GM12878 (cell line): ENCODE data around the gene FXYD1. TPM values are rescaled to one million over a fixed set of nuclear protein-coding genes. Genes with fewer than 3 reads are reported as not detected.

ENCODE experiments used
- ATAC-seq: fragments of 200-7000 bp; cut with Tn5 transposase; 3 replicates; pipeline ENCODE4 v1.9.1; 2020; ENCODE audit warnings: mild to moderate bottlenecking, moderate library complexity
- BruUV-seq: library from RNA; stranded (reverse); fragments of 400-500 nt; replicated peaks from 2 replicates; lab custom pipeline; 2021; lab: Mats Ljungman, UMichigan
- CTCF ChIA-PET: fragments of 300-600 bp; sonication (Branson Sonifier 250); formaldehyde crosslinking; extraction: SDS; loops from one replicate; lab custom pipeline; 2021; ENCODE audit warnings: inconsistent platforms; lab: Yijun Ruan, JAX
- POLR2A ChIA-PET: fragments of 350-600 bp; formaldehyde crosslinking; extraction: SDS; loops from one replicate; lab custom pipeline; 2021; ENCODE audit warnings: inconsistent platforms; lab: Charles Lee
- RAD21 ChIA-PET: fragments of 300-600 bp; sonication (Branson Sonifier 250); formaldehyde crosslinking; loops from one replicate; lab custom pipeline; 2023; ENCODE audit warnings: antibody characterized with exemption; ENCODE audit not compliant: unreplicated experiment; lab: Charles Lee
- SMC1A ChIA-PET: fragments of 300-600 bp; sonication (Branson Sonifier 250); formaldehyde crosslinking; loops from one replicate; lab custom pipeline; 2023; ENCODE audit not compliant: unreplicated experiment, uncharacterized antibody; lab: Charles Lee
- DNase-seq: peaks from one replicate; pipeline ENCODE4 v3.0.0-alpha.2; 2011; ENCODE audit warnings: low read depth, low spot score
- FAIRE-seq: peaks from 3 replicates; lab custom pipeline; 2011; peaks lifted over from hg19 to GRCh38; lab: Jason Lieb, UNC
- H2AFZ ChIP-seq: 2 replicates; pipeline ENCODE4 v1.6.0; 2011; ENCODE audit warnings: low read depth, low read length, control low read depth; ENCODE audit not compliant: control insufficient read depth
- H3K27ac ChIP-seq: 2 replicates; pipeline ENCODE4 v1.5.1; 2011; ENCODE audit warnings: control low read depth; ENCODE audit not compliant: control insufficient read depth, insufficient read depth
- H3K27me3 ChIP-seq, 2 experiments: replicated peaks in 1 of 2; 2 replicates each; pipeline versions ENCODE4 v1.6.0 to v1.6.1; 2011; ENCODE audit warnings: low read length in 1 of 2; ENCODE audit not compliant: control insufficient read depth in 2 of 2, insufficient read depth in 2 of 2
- H3K36me3 ChIP-seq, 2 experiments: 2 replicates each; pipeline ENCODE4 v1.5.1; 2011; ENCODE audit warnings: low read length in 1 of 2; ENCODE audit not compliant: control insufficient read depth in 2 of 2, insufficient read depth in 2 of 2
- H3K4me1 ChIP-seq: 2 replicates; pipeline ENCODE4 v1.6.1; 2011; ENCODE audit warnings: mild to moderate bottlenecking, low read length, moderate library complexity, mixed read lengths; ENCODE audit not compliant: control insufficient read depth, insufficient read depth
- H3K4me2 ChIP-seq: 2 replicates; pipeline ENCODE4 v1.6.0; 2011; ENCODE audit warnings: control low read depth; ENCODE audit not compliant: control insufficient read depth, insufficient read depth
- H3K4me3 ChIP-seq: fragments of 200-600 bp; sonication (generic); 2 replicates; pipeline ENCODE4 v1.5.1; 2016
- H3K79me2 ChIP-seq: 2 replicates; pipeline ENCODE4 v1.6.0; 2011; ENCODE audit warnings: low read length; ENCODE audit not compliant: control insufficient read depth, insufficient read depth
- H3K9ac ChIP-seq: 2 replicates; pipeline ENCODE4 v1.8.0; 2011; ENCODE audit warnings: low read length, control low read depth, mixed read lengths; ENCODE audit not compliant: control insufficient read depth, insufficient read depth
- H3K9me3 ChIP-seq: replicated peaks from 3 replicates; pipeline ENCODE4 v1.5.1; 2011; ENCODE audit warnings: mild to moderate bottlenecking, low read length; ENCODE audit not compliant: control insufficient read depth, insufficient read depth
- H4K20me1 ChIP-seq: 2 replicates; pipeline ENCODE4 v1.6.0; 2011; ENCODE audit not compliant: control insufficient read depth, insufficient read depth
- CBX5 ChIP-seq: sonication (generic); IDR thresholded peaks from 2 replicates; pipeline ENCODE4 v1.6.1; 2016; ENCODE audit warnings: low read depth, moderate library complexity, mild to moderate bottlenecking, inconsistent platforms
- CREB1 ChIP-seq: IDR thresholded peaks from 2 replicates; pipeline ENCODE4 v1.6.1; 2012; ENCODE audit warnings: low read depth, mild to moderate bottlenecking, inconsistent platforms
- IKZF1 ChIP-seq: fragments of 450-650 bp; conservative IDR thresholded peaks from 2 replicates; pipeline ENCODE4 v1.6.1; 2017; ENCODE audit warnings: antibody characterized with exemption, mild to moderate bottlenecking
- MEF2A ChIP-seq: IDR thresholded peaks from 2 replicates; pipeline ENCODE4 v1.6.1; 2011; ENCODE audit warnings: low read depth, mild to moderate bottlenecking, low read length, moderate library complexity; ENCODE audit not compliant: insufficient read depth
- NFIC ChIP-seq: IDR thresholded peaks from 2 replicates; pipeline ENCODE4 v1.6.1; 2012; ENCODE audit warnings: low read depth, mild to moderate bottlenecking, inconsistent platforms, low read length, moderate library complexity
- NFYB ChIP-seq: IDR thresholded peaks from 2 replicates; pipeline ENCODE4 v1.6.1; 2011; ENCODE audit warnings: low read depth, mild to moderate bottlenecking, low read length, improper control_type of control experiment, moderate library complexity; ENCODE audit not compliant: insufficient read depth
- RFX5 ChIP-seq: IDR thresholded peaks from 2 replicates; pipeline ENCODE4 v1.6.1; 2011; ENCODE audit warnings: low read depth, low read length, improper control_type of control experiment
- SMAD1 ChIP-seq: fragments of 450-650 bp; IDR thresholded peaks from 2 replicates; pipeline ENCODE4 v1.6.1; 2018; ENCODE audit warnings: mild to moderate bottlenecking, low read depth; ENCODE audit not compliant: partially characterized antibody
- SUZ12 ChIP-seq: fragments of 200-600 bp; sonication (generic); IDR thresholded peaks from one replicate; pipeline ENCODE4 v1.6.1; 2018; ENCODE audit warnings: antibody characterized with exemption, mild to moderate bottlenecking; ENCODE audit not compliant: unreplicated experiment
- TCF7 ChIP-seq: IDR thresholded peaks from 2 replicates; pipeline ENCODE4 v1.6.1; 2014; ENCODE audit warnings: antibody characterized with exemption, borderline replicate concordance
- ZNF217 ChIP-seq: fragments of 450-650 bp; IDR thresholded peaks from 2 replicates; pipeline ENCODE4 v1.6.1; 2017; ENCODE audit warnings: antibody characterized with exemption, mild to moderate bottlenecking
- WGBS: methylation state at CpG from one replicate; pipeline ENCODE4 v1.1.6; 2016; ENCODE audit warnings: low lambda C conversion rate; ENCODE audit not compliant: insufficient replicate concordance, insufficient coverage; ENCODE audit errors: missing lambda C conversion rate; 5-methylcytosine and 5-hydroxymethylcytosine counted together
- in situ Hi-C: fragments of 300-500 bp; cut with MboI; formaldehyde crosslinking; loops from 9 replicates; pipeline ENCODE4 v1.14.3; 2018; ENCODE audit warnings: mixed read lengths
- intact Hi-C: fragments of 100-400 bp; cut with micrococcal nuclease; formaldehyde crosslinking; loops from one replicate; pipeline ENCODE4 v1.14.2; 2022; ENCODE audit not compliant: unreplicated experiment
- polyA plus RNA-seq, 11 experiments: library from polyadenylated mRNA; depleted of rRNA in 4 of 11; unstranded in 6 of 11; stranded (reverse) in 5 of 11; fragments of >200 nt; fragmentation: Nextera tagmentation in 4 of 11; fragmentation: Illumina TruSeq in 1 of 11; extraction: Ambion mirVana in 4 of 11; extraction: Trizol in 1 of 11; gene quantifications; 1 replicate in 1 of 11; 2 replicates in 10 of 11; pipeline versions ENCODE4 v1.2.1 to v1.2.3, GENCODE V29; 2011 to 2016; ENCODE audit warnings: inconsistent platforms in 2 of 11, missing spikeins in 2 of 11, low read depth in 1 of 11
- total RNA-seq, 4 experiments: library from RNA; depleted of rRNA in 3 of 4; stranded (reverse); fragments of >200 nt in 3 of 4; fragmentation: Illumina TruSeq in 1 of 4; extraction: Trizol in 1 of 4; gene quantifications; 2 replicates each; pipeline versions ENCODE4 v1.2.1 to v1.2.3, GENCODE V29; 2013 to 2021
- TF ChIP-seq, protein P1 (sequence below): IDR thresholded peaks from 2 replicates; pipeline ENCODE4 v1.6.1; 2012; ENCODE audit warnings: improper control_type of control experiment, low read depth, low read length; ENCODE audit not compliant: insufficient replicate concordance
- TF ChIP-seq, protein P2 (sequence below): fragments of 450-650 bp; formaldehyde crosslinking; IDR thresholded peaks from 2 replicates; pipeline ENCODE4 v1.4.0; 2020; ENCODE audit warnings: mild to moderate bottlenecking, moderate library complexity

FXYD1 gene
- total and polyA plus RNA-seq, 10 of the 15 experiments (the other 5 are each of a cell fraction or from before 2014, with no cell fraction given): 0.34 to 1.2 (median 0.49) TPM; not detected in 4

DNA sequence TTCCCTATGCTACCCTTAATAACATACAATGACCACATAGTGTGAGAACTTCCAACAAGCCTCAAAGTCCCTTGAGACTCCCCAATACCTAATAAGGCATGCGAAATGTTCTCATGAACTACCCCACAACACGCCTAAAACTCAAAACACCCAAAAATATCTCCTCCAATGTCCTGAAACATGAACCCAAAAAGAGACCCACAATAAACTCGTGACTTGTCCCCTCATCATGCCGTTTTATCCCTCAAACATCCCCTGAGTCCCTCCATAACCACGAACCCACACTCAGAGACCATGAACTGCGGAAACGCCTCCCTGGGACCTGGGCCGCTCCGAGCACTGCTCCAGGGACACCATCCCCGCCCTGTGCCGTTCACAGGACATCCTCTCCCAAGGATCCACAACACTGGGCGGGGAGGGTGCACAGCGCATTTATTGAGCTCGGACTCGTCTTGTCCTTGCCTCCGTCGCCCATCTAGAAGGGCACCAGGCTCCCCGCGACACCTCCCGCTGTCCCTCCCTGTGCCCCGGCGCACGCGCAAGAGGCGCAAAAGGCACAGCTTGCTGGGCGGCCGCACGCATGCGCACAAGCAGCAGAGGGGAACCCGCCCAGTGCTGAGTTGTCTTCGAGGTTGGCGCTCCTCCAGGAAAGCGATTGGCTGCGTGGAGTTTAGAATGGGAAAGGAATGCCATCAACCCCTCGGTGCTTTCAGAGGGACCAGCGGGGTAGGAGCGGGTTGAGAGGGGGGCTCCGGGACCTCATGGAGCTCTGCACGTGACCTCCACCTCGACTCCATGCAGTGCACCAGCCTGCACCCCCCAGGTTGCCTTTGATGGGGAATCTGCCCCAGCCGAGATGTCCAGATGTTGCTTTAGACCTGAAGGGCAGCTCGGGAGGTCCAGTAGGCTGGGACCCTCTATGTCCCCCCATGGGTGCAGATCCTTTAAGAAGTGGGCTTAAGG is 14.2 kb upstream of the FXYD1 start:
- in situ Hi-C loops: no loop called here
- CTCF ChIA-PET: interaction anchor here (0.7 to 2.4 kb wide), 7 partner anchors 8 to 57 kb away, joined by 3 to 25 read pairs (median 6); partner anchors contain the start of genes FXYD3 and LGI4
- 15% methylated on average over 42 of the region's 42 CpGs for WGBS
- TF ChIP-seq NFIC (no peak), SUZ12 (no peak), MEF2A (no peak), ZNF217 (no peak), TCF7 (no peak), SMAD1 (peak; percentile 72), CBX5 (no peak), CREB1 (no peak), IKZF1 (peak; percentile 100), RFX5 (no peak), NFYB (no peak)
- TF ChIP-seq, protein P1, sequence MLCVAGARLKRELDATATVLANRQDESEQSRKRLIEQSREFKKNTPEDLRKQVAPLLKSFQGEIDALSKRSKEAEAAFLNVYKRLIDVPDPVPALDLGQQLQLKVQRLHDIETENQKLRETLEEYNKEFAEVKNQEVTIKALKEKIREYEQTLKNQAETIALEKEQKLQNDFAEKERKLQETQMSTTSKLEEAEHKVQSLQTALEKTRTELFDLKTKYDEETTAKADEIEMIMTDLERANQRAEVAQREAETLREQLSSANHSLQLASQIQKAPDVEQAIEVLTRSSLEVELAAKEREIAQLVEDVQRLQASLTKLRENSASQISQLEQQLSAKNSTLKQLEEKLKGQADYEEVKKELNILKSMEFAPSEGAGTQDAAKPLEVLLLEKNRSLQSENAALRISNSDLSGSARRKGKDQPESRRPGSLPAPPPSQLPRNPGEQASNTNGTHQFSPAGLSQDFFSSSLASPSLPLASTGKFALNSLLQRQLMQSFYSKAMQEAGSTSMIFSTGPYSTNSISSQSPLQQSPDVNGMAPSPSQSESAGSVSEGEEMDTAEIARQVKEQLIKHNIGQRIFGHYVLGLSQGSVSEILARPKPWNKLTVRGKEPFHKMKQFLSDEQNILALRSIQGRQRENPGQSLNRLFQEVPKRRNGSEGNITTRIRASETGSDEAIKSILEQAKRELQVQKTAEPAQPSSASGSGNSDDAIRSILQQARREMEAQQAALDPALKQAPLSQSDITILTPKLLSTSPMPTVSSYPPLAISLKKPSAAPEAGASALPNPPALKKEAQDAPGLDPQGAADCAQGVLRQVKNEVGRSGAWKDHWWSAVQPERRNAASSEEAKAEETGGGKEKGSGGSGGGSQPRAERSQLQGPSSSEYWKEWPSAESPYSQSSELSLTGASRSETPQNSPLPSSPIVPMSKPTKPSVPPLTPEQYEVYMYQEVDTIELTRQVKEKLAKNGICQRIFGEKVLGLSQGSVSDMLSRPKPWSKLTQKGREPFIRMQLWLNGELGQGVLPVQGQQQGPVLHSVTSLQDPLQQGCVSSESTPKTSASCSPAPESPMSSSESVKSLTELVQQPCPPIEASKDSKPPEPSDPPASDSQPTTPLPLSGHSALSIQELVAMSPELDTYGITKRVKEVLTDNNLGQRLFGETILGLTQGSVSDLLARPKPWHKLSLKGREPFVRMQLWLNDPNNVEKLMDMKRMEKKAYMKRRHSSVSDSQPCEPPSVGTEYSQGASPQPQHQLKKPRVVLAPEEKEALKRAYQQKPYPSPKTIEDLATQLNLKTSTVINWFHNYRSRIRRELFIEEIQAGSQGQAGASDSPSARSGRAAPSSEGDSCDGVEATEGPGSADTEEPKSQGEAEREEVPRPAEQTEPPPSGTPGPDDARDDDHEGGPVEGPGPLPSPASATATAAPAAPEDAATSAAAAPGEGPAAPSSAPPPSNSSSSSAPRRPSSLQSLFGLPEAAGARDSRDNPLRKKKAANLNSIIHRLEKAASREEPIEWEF: peak; percentile 86
- TF ChIP-seq, protein P2, sequence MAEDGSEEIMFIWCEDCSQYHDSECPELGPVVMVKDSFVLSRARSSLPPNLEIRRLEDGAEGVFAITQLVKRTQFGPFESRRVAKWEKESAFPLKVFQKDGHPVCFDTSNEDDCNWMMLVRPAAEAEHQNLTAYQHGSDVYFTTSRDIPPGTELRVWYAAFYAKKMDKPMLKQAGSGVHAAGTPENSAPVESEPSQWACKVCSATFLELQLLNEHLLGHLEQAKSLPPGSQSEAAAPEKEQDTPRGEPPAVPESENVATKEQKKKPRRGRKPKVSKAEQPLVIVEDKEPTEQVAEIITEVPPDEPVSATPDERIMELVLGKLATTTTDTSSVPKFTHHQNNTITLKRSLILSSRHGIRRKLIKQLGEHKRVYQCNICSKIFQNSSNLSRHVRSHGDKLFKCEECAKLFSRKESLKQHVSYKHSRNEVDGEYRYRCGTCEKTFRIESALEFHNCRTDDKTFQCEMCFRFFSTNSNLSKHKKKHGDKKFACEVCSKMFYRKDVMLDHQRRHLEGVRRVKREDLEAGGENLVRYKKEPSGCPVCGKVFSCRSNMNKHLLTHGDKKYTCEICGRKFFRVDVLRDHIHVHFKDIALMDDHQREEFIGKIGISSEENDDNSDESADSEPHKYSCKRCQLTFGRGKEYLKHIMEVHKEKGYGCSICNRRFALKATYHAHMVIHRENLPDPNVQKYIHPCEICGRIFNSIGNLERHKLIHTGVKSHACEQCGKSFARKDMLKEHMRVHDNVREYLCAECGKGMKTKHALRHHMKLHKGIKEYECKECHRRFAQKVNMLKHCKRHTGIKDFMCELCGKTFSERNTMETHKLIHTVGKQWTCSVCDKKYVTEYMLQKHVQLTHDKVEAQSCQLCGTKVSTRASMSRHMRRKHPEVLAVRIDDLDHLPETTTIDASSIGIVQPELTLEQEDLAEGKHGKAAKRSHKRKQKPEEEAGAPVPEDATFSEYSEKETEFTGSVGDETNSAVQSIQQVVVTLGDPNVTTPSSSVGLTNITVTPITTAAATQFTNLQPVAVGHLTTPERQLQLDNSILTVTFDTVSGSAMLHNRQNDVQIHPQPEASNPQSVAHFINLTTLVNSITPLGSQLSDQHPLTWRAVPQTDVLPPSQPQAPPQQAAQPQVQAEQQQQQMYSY (CRISPR knock-in tag): no peak

More for the DNA sequence above, 14.2 kb upstream of the FXYD1 start:
- Histone ChIP-seq H3K79me2 (no peaks in the 10 kb centered on the region), H4K20me1 (no peaks in the 10 kb centered on the region), H3K4me2 (peak overlapping the region; percentile 72), H3K27me3 (no peaks in the 10 kb centered on the region), H3K9ac (peak overlapping the region; percentile 62), H3K4me3 (peak overlapping the region; percentile 71), H3K36me3 (no peaks in the 10 kb centered on the region), H3K9me3 (no peaks in the 10 kb centered on the region), H2AFZ (peak overlapping the region; percentile 83), H3K27ac (peak overlapping the region; percentile 62), H3K4me1 (peaks cover 18% of the 10 kb centered on the region)
- ChIA-PET POLR2A (interaction anchor here (0.6 to 1.2 kb wide), 6 partner anchors 12 to 330 kb away, joined by 3 to 6 read pairs (median 4); no protein-coding TSS in a partner anchor), SMC1A (interaction anchor here (1.3 to 2.9 kb wide), 3 partner anchors 12 to 209 kb away, joined by 4 to 16 read pairs (median 7); no protein-coding TSS in a partner anchor), RAD21 (interaction anchor here (0.5 to 1.8 kb wide), 6 partner anchors 11 to 711 kb away, joined by 3 to 11 read pairs (median 5); no protein-coding TSS in a partner anchor)
- intact Hi-C loops: no loop called here
- ATAC-seq: peak; percentile 99
- BruUV-seq: TSS peak; percentile 77
- FAIRE-seq: peak; percentile 93
- peak; percentile 76 for DNase-seq
